Measurements from ENCODE around the gene SEMA4B. TPM values are rescaled to one million over a fixed set of nuclear protein-coding genes. Genes with fewer than 3 reads are reported as not detected.

The SEMA4B gene
- polyA plus RNA-seq, 1 donor (not counting 4 experiments of a cell fraction or from before 2014, with no cell fraction given) = 58.7 TPM

DNA sequence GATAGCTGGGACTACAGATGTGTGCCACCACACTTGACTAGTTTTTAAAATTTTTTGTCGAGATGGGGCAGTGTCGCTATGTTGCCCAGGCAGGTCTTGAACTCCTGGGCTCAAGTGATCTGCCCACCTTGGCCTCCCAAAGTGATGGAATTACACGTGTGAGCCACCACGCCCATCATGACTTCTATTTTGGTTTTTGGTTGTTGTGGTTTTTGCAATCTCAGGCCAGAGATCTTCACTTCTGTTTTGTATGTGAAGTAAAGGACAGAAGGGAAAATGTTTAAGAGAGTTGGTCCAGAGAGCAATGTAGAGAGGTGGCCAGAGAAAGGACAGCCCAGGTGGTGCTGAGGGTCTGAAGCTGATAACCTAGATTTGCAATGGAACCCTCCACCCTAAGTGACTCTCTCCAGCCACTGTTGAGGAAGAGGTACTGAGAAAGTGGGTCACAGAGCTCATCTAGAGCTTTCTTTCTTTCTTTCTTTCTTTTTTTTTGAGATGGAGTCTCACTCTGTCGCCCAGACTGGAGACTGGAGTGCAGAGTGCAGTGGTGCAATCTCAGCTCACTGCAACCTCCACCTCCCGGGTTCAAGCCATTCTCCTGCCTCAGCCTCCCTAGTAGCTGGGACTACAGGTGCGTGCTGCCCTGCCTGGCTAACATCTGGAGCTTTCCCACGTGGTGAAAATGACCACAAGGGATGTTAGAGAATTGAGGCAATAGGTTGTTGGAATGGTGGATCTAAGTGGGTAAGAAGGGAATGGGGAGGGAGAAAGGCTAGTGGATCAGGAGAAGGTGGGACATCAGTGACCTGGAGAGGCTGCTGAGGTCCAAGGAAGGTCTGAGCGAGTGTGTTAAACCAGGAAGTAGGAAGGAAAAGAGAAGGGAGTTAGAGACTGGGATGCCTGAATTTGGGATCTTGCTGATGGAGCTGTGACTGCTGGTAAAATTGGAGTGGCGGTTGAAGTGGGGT, 22.4 kb upstream of the SEMA4B start:
- H3K4me1 ChIP-seq (ENCODE audit: control insufficient read depth, extremely low read depth, insufficient read depth, low read length) = peaks cover 2% of the 10 kb centered on the region
- H3K27me3 ChIP-seq (ENCODE audit: control insufficient read depth, extremely low read depth, insufficient read depth, low read length) = no peaks in the 10 kb centered on the region
- FAIRE-seq (no peak), DNase-seq (ENCODE audit: low read depth, low spot score) (no peak)
- H4K20me1 ChIP-seq (ENCODE audit: control insufficient read depth, extremely low read depth, insufficient read depth, low read length) = no peaks in the 10 kb centered on the region
- dilution Hi-C loops (cut with MboI; ENCODE audit: extremely low pct_ligation_motif_present, low sequenced_read_pairs) = no loop called here
- no peak overlapping the region for H2AFZ ChIP-seq (ENCODE audit: control insufficient read depth, low read length)
- no peak overlapping the region for H3K4me3 ChIP-seq (ENCODE audit: control insufficient read depth in 2 of 3, extremely low read depth in 1 of 3, insufficient read depth in 2 of 3, low read depth in 1 of 3, low read length in 3 of 3)
- no peaks in the 10 kb centered on the region for H3K9me1 ChIP-seq (ENCODE audit: control insufficient read depth, extremely low read depth, insufficient read depth, low read length)
- TF ChIP-seq, protein P1, sequence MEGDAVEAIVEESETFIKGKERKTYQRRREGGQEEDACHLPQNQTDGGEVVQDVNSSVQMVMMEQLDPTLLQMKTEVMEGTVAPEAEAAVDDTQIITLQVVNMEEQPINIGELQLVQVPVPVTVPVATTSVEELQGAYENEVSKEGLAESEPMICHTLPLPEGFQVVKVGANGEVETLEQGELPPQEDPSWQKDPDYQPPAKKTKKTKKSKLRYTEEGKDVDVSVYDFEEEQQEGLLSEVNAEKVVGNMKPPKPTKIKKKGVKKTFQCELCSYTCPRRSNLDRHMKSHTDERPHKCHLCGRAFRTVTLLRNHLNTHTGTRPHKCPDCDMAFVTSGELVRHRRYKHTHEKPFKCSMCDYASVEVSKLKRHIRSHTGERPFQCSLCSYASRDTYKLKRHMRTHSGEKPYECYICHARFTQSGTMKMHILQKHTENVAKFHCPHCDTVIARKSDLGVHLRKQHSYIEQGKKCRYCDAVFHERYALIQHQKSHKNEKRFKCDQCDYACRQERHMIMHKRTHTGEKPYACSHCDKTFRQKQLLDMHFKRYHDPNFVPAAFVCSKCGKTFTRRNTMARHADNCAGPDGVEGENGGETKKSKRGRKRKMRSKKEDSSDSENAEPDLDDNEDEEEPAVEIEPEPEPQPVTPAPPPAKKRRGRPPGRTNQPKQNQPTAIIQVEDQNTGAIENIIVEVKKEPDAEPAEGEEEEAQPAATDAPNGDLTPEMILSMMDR (optimal IDR thresholded peaks at IDR 0.05 in 1 of 3, IDR thresholded peaks at IDR 0.05 in 1 of 3, conservative IDR thresholded peaks at IDR 0.05 in 1 of 3; ENCODE audit: extremely low read depth in 1 of 3, insufficient read depth in 2 of 3, low read length in 3 of 3) = no peak
- TF ChIP-seq EZH2 (IDR thresholded peaks at IDR 0.05; ENCODE audit: low read length) = no peak
- no peaks in the 10 kb centered on the region for H3K9me3 ChIP-seq (ENCODE audit: control insufficient read depth, low read depth, low read length)
- H3K4me2 ChIP-seq (ENCODE audit: control insufficient read depth, extremely low read depth, insufficient read depth, low read depth, low read length) = no peak overlapping the region
- H3K27ac ChIP-seq (ENCODE audit: control insufficient read depth, insufficient read depth, low read length) = no peak overlapping the region
- no peaks in the 10 kb centered on the region for H3K36me3 ChIP-seq (ENCODE audit: control insufficient read depth in 2 of 2, extremely low read depth in 1 of 2, insufficient read depth in 2 of 2, low read length in 2 of 2)
- no peaks in the 10 kb centered on the region for H3K79me2 ChIP-seq (ENCODE audit: control insufficient read depth, insufficient read depth, low read length)
- no peak overlapping the region for H3K9ac ChIP-seq (ENCODE audit: control insufficient read depth, extremely low read depth, insufficient read depth, low read length)

DNA sequence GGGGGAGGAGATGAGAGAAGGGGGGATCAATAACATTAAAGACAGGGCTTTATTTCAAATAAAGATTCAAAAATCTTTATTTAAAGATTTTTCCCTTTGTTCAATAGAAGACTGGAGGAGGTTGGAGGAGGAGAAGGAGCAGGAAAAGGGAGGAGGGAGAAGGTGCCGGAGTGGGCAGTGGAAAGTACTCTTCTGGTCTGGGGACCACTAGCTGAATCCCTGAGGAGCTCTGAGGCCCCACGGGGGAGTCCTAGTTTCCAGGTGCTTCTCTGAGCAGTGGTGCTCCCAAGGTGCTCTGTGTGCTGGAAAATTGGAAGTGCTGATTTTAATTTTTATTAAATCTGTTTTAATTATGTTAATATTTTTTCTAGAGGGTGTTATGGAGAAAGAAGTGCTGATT, 19.4 kb upstream of the SEMA4B start:
- TF ChIP-seq EZH2 (IDR thresholded peaks at IDR 0.05; ENCODE audit: low read length) = no peak
- TF ChIP-seq, protein P1 (optimal IDR thresholded peaks at IDR 0.05 in 1 of 3, IDR thresholded peaks at IDR 0.05 in 1 of 3, conservative IDR thresholded peaks at IDR 0.05 in 1 of 3; ENCODE audit: extremely low read depth in 1 of 3, insufficient read depth in 2 of 3, low read length in 3 of 3) = no peak
- Histone ChIP-seq H3K4me2 (ENCODE audit: control insufficient read depth, extremely low read depth, insufficient read depth, low read depth, low read length) (no peak overlapping the region), H3K36me3 (ENCODE audit: control insufficient read depth in 2 of 2, extremely low read depth in 1 of 2, insufficient read depth in 2 of 2, low read length in 2 of 2) (no peaks in the 10 kb centered on the region), H3K79me2 (ENCODE audit: control insufficient read depth, insufficient read depth, low read length) (peaks cover 15% of the 10 kb centered on the region), H3K4me3 (ENCODE audit: control insufficient read depth in 2 of 3, extremely low read depth in 1 of 3, insufficient read depth in 2 of 3, low read depth in 1 of 3, low read length in 3 of 3) (no peak overlapping the region), H4K20me1 (ENCODE audit: control insufficient read depth, extremely low read depth, insufficient read depth, low read length) (no peaks in the 10 kb centered on the region), H2AFZ (ENCODE audit: control insufficient read depth, low read length) (no peak overlapping the region), H3K9ac (ENCODE audit: control insufficient read depth, extremely low read depth, insufficient read depth, low read length) (no peak overlapping the region), H3K4me1 (ENCODE audit: control insufficient read depth, extremely low read depth, insufficient read depth, low read length) (peaks cover 13% of the 10 kb centered on the region), H3K9me1 (ENCODE audit: control insufficient read depth, extremely low read depth, insufficient read depth, low read length) (no peaks in the 10 kb centered on the region), H3K27ac (ENCODE audit: control insufficient read depth, insufficient read depth, low read length) (no peak overlapping the region), H3K9me3 (ENCODE audit: control insufficient read depth, low read depth, low read length) (no peaks in the 10 kb centered on the region), H3K27me3 (ENCODE audit: control insufficient read depth, extremely low read depth, insufficient read depth, low read length) (no peaks in the 10 kb centered on the region)
- no peak for DNase-seq (ENCODE audit: low read depth, low spot score)
- dilution Hi-C loops (cut with MboI; ENCODE audit: extremely low pct_ligation_motif_present, low sequenced_read_pairs) = no loop called here
- no peak for FAIRE-seq

Data from keratinocyte (primary cell).